HEK293 (cell line): Measurements from ENCODE around the gene PDIA3.

Experiments
- BCL6B ChIP-seq: fragments of 450-650 bp; formaldehyde crosslinking; IDR thresholded peaks from 2 replicates; pipeline ENCODE4 v1.5.1; 2017; ENCODE audit warnings: missing biosample characterization, missing genetic modification characterization
- EGR2 ChIP-seq: fragments of 450-650 bp; formaldehyde crosslinking; IDR thresholded peaks from 2 replicates; pipeline ENCODE4 v1.5.1; 2016; ENCODE audit warnings: low read depth, missing biosample characterization, missing genetic modification characterization
- FEZF1 ChIP-seq: fragments of 450-650 bp; formaldehyde crosslinking; IDR thresholded peaks from 2 replicates; pipeline ENCODE4 v1.5.1; 2016; ENCODE audit warnings: missing biosample characterization, missing genetic modification characterization
- GFI1B ChIP-seq: fragments of 450-650 bp; formaldehyde crosslinking; IDR thresholded peaks from 2 replicates; pipeline ENCODE4 v1.5.1; 2016; ENCODE audit warnings: missing biosample characterization, missing genetic modification characterization
- KLF16 ChIP-seq: fragments of 450-650 bp; formaldehyde crosslinking; IDR thresholded peaks from 2 replicates; pipeline ENCODE4 v1.5.1; 2017; ENCODE audit warnings: missing biosample characterization, missing genetic modification characterization
- KLF8 ChIP-seq: fragments of 450-650 bp; formaldehyde crosslinking; IDR thresholded peaks from 2 replicates; pipeline ENCODE4 v1.5.1; 2016; ENCODE audit warnings: missing biosample characterization, missing genetic modification characterization
- TCF7L2 ChIP-seq: IDR thresholded peaks from 2 replicates; pipeline ENCODE4 v1.6.1; 2011; ENCODE audit warnings: low read depth, mild to moderate bottlenecking, inconsistent platforms, low read length, moderate library complexity, borderline replicate concordance
- ZBTB21 ChIP-seq: fragments of 450-650 bp; formaldehyde crosslinking; IDR thresholded peaks from 2 replicates; pipeline ENCODE4 v1.5.1; 2017; ENCODE audit warnings: missing biosample characterization, missing genetic modification characterization
- ZNF114 ChIP-seq: fragments of 450-650 bp; formaldehyde crosslinking; IDR thresholded peaks from 2 replicates; pipeline ENCODE4 v1.5.0; 2017; ENCODE audit warnings: missing biosample characterization, missing genetic modification characterization
- ZNF121 ChIP-seq: fragments of 450-650 bp; formaldehyde crosslinking; IDR thresholded peaks from 2 replicates; pipeline ENCODE4 v1.5.1; 2016; ENCODE audit warnings: missing biosample characterization, missing genetic modification characterization
- ZNF155 ChIP-seq: fragments of 450-650 bp; formaldehyde crosslinking; IDR thresholded peaks from 2 replicates; pipeline ENCODE4 v1.5.1; 2016; ENCODE audit warnings: missing biosample characterization, missing genetic modification characterization
- ZNF19 ChIP-seq: fragments of 450-650 bp; formaldehyde crosslinking; IDR thresholded peaks from 2 replicates; pipeline ENCODE4; 2016; ENCODE audit warnings: missing biosample characterization, missing genetic modification characterization, low read depth
- ZNF23 ChIP-seq: fragments of 450-650 bp; formaldehyde crosslinking; IDR thresholded peaks from 2 replicates; pipeline ENCODE4 v1.5.1; 2016; ENCODE audit warnings: missing biosample characterization, missing genetic modification characterization, borderline replicate concordance
- ZNF350 ChIP-seq: fragments of 450-650 bp; formaldehyde crosslinking; IDR thresholded peaks from 2 replicates; pipeline ENCODE4 v1.5.0; 2017; ENCODE audit warnings: missing biosample characterization, mild to moderate bottlenecking, missing genetic modification characterization
- ZNF404 ChIP-seq: fragments of 450-650 bp; formaldehyde crosslinking; IDR thresholded peaks from 2 replicates; pipeline ENCODE4 v1.5.1; 2017; ENCODE audit warnings: missing biosample characterization, missing genetic modification characterization
- ZNF473 ChIP-seq: fragments of 450-650 bp; formaldehyde crosslinking; IDR thresholded peaks from 2 replicates; pipeline ENCODE4 v1.5.1; 2017; ENCODE audit warnings: missing biosample characterization, missing genetic modification characterization
- ZNF585B ChIP-seq: fragments of 450-650 bp; formaldehyde crosslinking; IDR thresholded peaks from 2 replicates; pipeline ENCODE4 v1.5.1; 2016; ENCODE audit warnings: missing biosample characterization, missing genetic modification characterization
- ZSCAN4 ChIP-seq: fragments of 450-650 bp; formaldehyde crosslinking; IDR thresholded peaks from 2 replicates; pipeline ENCODE4 v1.5.1; 2017; ENCODE audit warnings: missing biosample characterization, missing genetic modification characterization
- TF ChIP-seq, protein P1 (sequence below): fragments of 450-650 bp; formaldehyde crosslinking; conservative IDR thresholded peaks from 2 replicates; pipeline ENCODE4 v1.5.1; 2016; ENCODE audit warnings: low read depth, missing biosample characterization, missing genetic modification characterization
- TF ChIP-seq, protein P2 (sequence below): fragments of 450-650 bp; formaldehyde crosslinking; IDR thresholded peaks from 2 replicates; pipeline ENCODE4; 2016; ENCODE audit warnings: missing biosample characterization, missing genetic modification characterization
- TF ChIP-seq, protein P3 (sequence below): fragments of 450-650 bp; formaldehyde crosslinking; IDR thresholded peaks from 2 replicates; pipeline ENCODE4 v1.5.1; 2016; ENCODE audit warnings: missing biosample characterization, missing genetic modification characterization
- TF ChIP-seq, protein P4 (sequence below): fragments of 450-650 bp; formaldehyde crosslinking; IDR thresholded peaks from 2 replicates; pipeline ENCODE4 v1.5.1; 2016; ENCODE audit warnings: missing biosample characterization, missing genetic modification characterization

PDIA3 gene

DNA sequence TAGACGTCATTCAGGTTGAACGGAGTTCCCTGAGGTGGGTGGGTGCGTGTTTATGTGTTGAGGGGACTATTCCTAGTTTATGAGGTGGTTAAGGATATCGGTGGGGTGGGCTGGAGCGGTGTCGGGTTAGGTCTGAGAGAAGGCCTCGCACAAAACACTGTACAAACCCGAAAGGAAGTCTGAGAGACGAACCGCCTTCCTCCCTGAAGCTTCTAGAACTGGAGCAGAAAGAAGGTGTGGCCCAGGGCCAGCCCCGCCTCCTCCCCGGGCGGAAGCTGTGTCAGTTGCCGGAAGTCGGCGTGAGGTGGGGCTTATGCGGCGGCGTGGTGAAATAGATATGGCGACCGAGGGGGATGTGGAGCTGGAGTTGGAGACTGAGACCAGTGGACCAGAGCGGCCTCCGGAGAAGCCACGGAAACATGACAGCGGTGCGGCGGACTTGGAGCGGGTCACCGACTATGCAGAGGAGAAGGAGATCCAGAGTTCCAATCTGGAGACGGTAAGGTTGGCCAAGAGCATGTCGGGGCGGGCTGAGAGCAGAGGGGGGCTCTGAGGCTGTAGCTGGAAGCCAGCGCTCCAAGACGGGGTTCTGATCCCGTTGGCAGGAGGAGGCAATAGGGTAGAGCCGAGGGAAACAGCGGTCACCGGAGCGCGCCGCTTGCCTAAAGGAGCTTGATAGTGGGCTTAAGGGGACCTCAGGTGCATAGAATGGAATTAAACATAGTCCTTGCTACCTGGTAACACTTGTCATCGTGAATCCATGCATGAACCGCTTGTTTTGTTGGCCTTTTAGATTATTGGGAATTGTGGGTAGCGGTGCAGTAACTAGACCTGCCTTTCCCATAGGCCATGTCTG is 54.3 kb downstream of the PDIA3 start, which contains the start of gene HYPK (continued):
- TF ChIP-seq, protein P1, sequence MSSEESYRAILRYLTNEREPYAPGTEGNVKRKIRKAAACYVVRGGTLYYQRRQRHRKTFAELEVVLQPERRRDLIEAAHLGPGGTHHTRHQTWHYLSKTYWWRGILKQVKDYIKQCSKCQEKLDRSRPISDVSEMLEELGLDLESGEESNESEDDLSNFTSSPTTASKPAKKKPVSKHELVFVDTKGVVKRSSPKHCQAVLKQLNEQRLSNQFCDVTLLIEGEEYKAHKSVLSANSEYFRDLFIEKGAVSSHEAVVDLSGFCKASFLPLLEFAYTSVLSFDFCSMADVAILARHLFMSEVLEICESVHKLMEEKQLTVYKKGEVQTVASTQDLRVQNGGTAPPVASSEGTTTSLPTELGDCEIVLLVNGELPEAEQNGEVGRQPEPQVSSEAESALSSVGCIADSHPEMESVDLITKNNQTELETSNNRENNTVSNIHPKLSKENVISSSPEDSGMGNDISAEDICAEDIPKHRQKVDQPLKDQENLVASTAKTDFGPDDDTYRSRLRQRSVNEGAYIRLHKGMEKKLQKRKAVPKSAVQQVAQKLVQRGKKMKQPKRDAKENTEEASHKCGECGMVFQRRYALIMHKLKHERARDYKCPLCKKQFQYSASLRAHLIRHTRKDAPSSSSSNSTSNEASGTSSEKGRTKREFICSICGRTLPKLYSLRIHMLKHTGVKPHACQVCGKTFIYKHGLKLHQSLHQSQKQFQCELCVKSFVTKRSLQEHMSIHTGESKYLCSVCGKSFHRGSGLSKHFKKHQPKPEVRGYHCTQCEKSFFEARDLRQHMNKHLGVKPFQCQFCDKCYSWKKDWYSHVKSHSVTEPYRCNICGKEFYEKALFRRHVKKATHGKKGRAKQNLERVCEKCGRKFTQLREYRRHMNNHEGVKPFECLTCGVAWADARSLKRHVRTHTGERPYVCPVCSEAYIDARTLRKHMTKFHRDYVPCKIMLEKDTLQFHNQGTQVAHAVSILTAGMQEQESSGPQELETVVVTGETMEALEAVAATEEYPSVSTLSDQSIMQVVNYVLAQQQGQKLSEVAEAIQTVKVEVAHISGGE (tag by site-specific recombination), result peak; percentile 75
- no peak for TF ChIP-seq ZNF350 (tag by site-specific recombination)
- TF ChIP-seq, protein P2, sequence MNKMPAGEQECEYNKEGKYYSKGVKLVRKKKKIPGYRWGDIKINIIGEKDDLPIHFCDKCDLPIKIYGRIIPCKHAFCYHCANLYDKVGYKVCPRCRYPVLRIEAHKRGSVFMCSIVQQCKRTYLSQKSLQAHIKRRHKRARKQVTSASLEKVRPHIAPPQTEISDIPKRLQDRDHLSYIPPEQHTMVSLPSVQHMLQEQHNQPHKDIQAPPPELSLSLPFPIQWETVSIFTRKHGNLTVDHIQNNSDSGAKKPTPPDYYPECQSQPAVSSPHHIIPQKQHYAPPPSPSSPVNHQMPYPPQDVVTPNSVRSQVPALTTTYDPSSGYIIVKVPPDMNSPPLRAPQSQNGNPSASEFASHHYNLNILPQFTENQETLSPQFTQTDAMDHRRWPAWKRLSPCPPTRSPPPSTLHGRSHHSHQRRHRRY (tag by site-specific recombination), result no peak
- TF ChIP-seq, protein P3, sequence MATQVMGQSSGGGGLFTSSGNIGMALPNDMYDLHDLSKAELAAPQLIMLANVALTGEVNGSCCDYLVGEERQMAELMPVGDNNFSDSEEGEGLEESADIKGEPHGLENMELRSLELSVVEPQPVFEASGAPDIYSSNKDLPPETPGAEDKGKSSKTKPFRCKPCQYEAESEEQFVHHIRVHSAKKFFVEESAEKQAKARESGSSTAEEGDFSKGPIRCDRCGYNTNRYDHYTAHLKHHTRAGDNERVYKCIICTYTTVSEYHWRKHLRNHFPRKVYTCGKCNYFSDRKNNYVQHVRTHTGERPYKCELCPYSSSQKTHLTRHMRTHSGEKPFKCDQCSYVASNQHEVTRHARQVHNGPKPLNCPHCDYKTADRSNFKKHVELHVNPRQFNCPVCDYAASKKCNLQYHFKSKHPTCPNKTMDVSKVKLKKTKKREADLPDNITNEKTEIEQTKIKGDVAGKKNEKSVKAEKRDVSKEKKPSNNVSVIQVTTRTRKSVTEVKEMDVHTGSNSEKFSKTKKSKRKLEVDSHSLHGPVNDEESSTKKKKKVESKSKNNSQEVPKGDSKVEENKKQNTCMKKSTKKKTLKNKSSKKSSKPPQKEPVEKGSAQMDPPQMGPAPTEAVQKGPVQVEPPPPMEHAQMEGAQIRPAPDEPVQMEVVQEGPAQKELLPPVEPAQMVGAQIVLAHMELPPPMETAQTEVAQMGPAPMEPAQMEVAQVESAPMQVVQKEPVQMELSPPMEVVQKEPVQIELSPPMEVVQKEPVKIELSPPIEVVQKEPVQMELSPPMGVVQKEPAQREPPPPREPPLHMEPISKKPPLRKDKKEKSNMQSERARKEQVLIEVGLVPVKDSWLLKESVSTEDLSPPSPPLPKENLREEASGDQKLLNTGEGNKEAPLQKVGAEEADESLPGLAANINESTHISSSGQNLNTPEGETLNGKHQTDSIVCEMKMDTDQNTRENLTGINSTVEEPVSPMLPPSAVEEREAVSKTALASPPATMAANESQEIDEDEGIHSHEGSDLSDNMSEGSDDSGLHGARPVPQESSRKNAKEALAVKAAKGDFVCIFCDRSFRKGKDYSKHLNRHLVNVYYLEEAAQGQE (tag by site-specific recombination), result no peak
- TF ChIP-seq ZBTB21 (tag by site-specific recombination), result no peak; the same call in 1 of the 2 replicates
- TF ChIP-seq, protein P4, sequence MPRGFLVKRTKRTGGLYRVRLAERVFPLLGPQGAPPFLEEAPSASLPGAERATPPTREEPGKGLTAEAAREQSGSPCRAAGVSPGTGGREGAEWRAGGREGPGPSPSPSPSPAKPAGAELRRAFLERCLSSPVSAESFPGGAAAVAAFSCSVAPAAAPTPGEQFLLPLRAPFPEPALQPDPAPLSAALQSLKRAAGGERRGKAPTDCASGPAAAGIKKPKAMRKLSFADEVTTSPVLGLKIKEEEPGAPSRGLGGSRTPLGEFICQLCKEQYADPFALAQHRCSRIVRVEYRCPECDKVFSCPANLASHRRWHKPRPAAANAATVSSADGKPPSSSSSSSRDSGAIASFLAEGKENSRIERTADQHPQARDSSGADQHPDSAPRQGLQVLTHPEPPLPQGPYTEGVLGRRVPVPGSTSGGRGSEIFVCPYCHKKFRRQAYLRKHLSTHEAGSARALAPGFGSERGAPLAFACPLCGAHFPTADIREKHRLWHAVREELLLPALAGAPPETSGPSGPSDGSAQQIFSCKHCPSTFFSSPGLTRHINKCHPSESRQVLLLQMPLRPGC (tag by site-specific recombination), result no peak; the same call in 1 of the 2 replicates
- no peak; the same call in 1 of the 2 replicates for TF ChIP-seq EGR2
- no peak for TF ChIP-seq ZNF473 (tag by site-specific recombination)
- 0 out of 2 replicates have a peak, but pooled peaks have one; percentile 23 for TF ChIP-seq ZSCAN4 (tag by site-specific recombination)
- TF ChIP-seq ZNF121 (tag by site-specific recombination), result no peak
- no peak for TF ChIP-seq ZNF155 (tag by site-specific recombination)
- no peak for TF ChIP-seq BCL6B (tag by site-specific recombination)
- no peak for TF ChIP-seq FEZF1
- TF ChIP-seq ZNF114 (tag by site-specific recombination), result no peak
- TF ChIP-seq KLF16 (tag by site-specific recombination), result peak; percentile 61
- no peak for TF ChIP-seq GFI1B (tag by site-specific recombination)
- TF ChIP-seq ZNF585B (tag by site-specific recombination), result no peak
- no peak for TF ChIP-seq TCF7L2
- TF ChIP-seq KLF8 (tag by site-specific recombination), result peak; percentile 87
- no peak for TF ChIP-seq ZNF19 (tag by site-specific recombination)
- TF ChIP-seq ZNF23, result no peak
- no peak for TF ChIP-seq ZNF404 (tag by site-specific recombination)
